Stomach smooth muscle (tissue), 2 donors: ENCODE measurements around the gene CDCP1.
"Not testable (repeated sequence)": the region's sequence is repeated elsewhere in the genome, so short reads cannot be mapped to it uniquely, and the experiment has no call there.

ENCODE experiments used
- H3K27ac ChIP-seq: one replicate; pipeline ENCODE4 v1.7.0; 2013; ENCODE audit warnings: mild to moderate bottlenecking, low read length, inconsistent platforms
- H3K27me3 ChIP-seq, 2 donors: one replicate each; pipeline ENCODE4 v1.7.0; 2013; ENCODE audit warnings: low read length in 2 of 2; ENCODE audit not compliant: insufficient read depth in 2 of 2, control insufficient read depth in 1 of 2
- H3K36me3 ChIP-seq, 2 donors: one replicate each; pipeline ENCODE4 v1.7.0; 2013; ENCODE audit warnings: low read length in 2 of 2; ENCODE audit not compliant: control insufficient read depth in 2 of 2, insufficient read depth in 2 of 2
- H3K4me1 ChIP-seq: one replicate; pipeline ENCODE4 v1.7.0; 2013; ENCODE audit warnings: low read length; ENCODE audit not compliant: control insufficient read depth, insufficient read depth
- H3K4me3 ChIP-seq, 2 donors: one replicate each; pipeline ENCODE4 v1.7.0; 2013; ENCODE audit warnings: low read length in 2 of 2
- H3K9ac ChIP-seq, 2 donors: one replicate each; pipeline ENCODE4 v1.7.0; 2013; ENCODE audit warnings: low read length in 2 of 2, mild to moderate bottlenecking in 1 of 2
- H3K9me3 ChIP-seq, 2 donors: one replicate each; pipeline ENCODE4 v1.7.0; 2013; ENCODE audit warnings: low read length in 2 of 2; ENCODE audit not compliant: control insufficient read depth in 2 of 2
- donor health status: healthy.
- donor health status: Pancreatic carcinoma.

CDCP1 gene

GRCh38 chr3:45081506-45082141 lies 64.6 kb downstream of the CDCP1 start:
- Histone ChIP-seq H3K36me3 (no peaks in the 10 kb centered on the region), H3K4me1 (peaks cover 19% of the 10 kb centered on the region), H3K27me3 (no peaks in the 10 kb centered on the region), H3K27ac (no peak overlapping the region), H3K9me3 (no peaks in the 10 kb centered on the region), H3K9ac (no peak overlapping the region), H3K4me3 (no peak overlapping the region)

- Histone ChIP-seq H3K4me3 (no peak overlapping the region), H3K9me3 (no peaks in the 10 kb centered on the region), H3K9ac (no peak overlapping the region), H3K36me3 (no peaks in the 10 kb centered on the region), H3K4me1 (peaks cover 18% of the 10 kb centered on the region), H3K27ac (no peak overlapping the region), H3K27me3 (no peaks in the 10 kb centered on the region)
These were observed 65.4 kb downstream of the CDCP1 start for GRCh38 chr3:45080824-45081223.

- H3K9me3 ChIP-seq, result no peaks in the 10 kb centered on the region
- H3K4me1 ChIP-seq, result peaks cover 11% of the 10 kb centered on the region
- H3K9ac ChIP-seq, result no peak overlapping the region
- H3K27ac ChIP-seq, result no peak overlapping the region
- H3K36me3 ChIP-seq, result no peaks in the 10 kb centered on the region
- no peaks in the 10 kb centered on the region for H3K27me3 ChIP-seq
- no peak overlapping the region for H3K4me3 ChIP-seq
These were observed 66.5 kb downstream of the CDCP1 start for GRCh38 chr3:45079715-45080114.

- Histone ChIP-seq H3K27ac (no peak overlapping the region), H3K4me3 (no peak overlapping the region), H3K27me3 (no peaks in the 10 kb centered on the region), H3K9ac (no peak overlapping the region), H3K36me3 (no peaks in the 10 kb centered on the region), H3K4me1 (peaks cover 8% of the 10 kb centered on the region), H3K9me3 (no peaks in the 10 kb centered on the region)
These were observed 67.2 kb downstream of the CDCP1 start for GRCh38 chr3:45078910-45079522.

GRCh38 chr3:45078256-45078655 lies 67.9 kb downstream of the CDCP1 start:
- not testable (repeated sequence) for H3K27ac ChIP-seq, H3K4me1 ChIP-seq, H3K27me3 ChIP-seq, H3K4me3 ChIP-seq, H3K9ac ChIP-seq, H3K9me3 ChIP-seq, H3K36me3 ChIP-seq

- Histone ChIP-seq H3K27me3 (no peaks in the 10 kb centered on the region), H3K36me3 (no peaks in the 10 kb centered on the region), H3K27ac (no peak overlapping the region), H3K4me1 (peaks cover 2% of the 10 kb centered on the region), H3K4me3 (no peak overlapping the region), H3K9me3 (peaks cover 0 to 2% of the 10 kb centered on the region in 2 donors), H3K9ac (no peak overlapping the region)
These were observed 70.2 kb downstream of the CDCP1 start for GRCh38 chr3:45075821-45076625.

GRCh38 chr3:45071075-45071474 lies 75.1 kb downstream of the CDCP1 start:
- Histone ChIP-seq H3K9ac (no peak overlapping the region), H3K36me3 (no peaks in the 10 kb centered on the region), H3K27me3 (no peaks in the 10 kb centered on the region), H3K27ac (no peak overlapping the region), H3K4me1 (no peaks in the 10 kb centered on the region), H3K4me3 (no peak overlapping the region), H3K9me3 (peaks cover 0 to 2% of the 10 kb centered on the region in 2 donors)

GRCh38 chr3:45067941-45068340 lies 78.2 kb downstream of the CDCP1 start:
- no peaks in the 10 kb centered on the region for H3K27me3 ChIP-seq
- H3K9ac ChIP-seq, result no peak overlapping the region
- H3K4me1 ChIP-seq, result peaks cover 2% of the 10 kb centered on the region
- H3K9me3 ChIP-seq, result no peaks in the 10 kb centered on the region
- H3K36me3 ChIP-seq, result no peaks in the 10 kb centered on the region
- H3K27ac ChIP-seq, result no peak overlapping the region
- H3K4me3 ChIP-seq, result no peak overlapping the region

GRCh38 chr3:45067486-45067885 lies 78.7 kb downstream of the CDCP1 start:
- no peaks in the 10 kb centered on the region for H3K36me3 ChIP-seq
- H3K4me1 ChIP-seq, result peaks cover 2% of the 10 kb centered on the region
- no peak overlapping the region for H3K9ac ChIP-seq
- H3K27me3 ChIP-seq, result no peaks in the 10 kb centered on the region
- no peaks in the 10 kb centered on the region for H3K9me3 ChIP-seq
- no peak overlapping the region for H3K4me3 ChIP-seq
- no peak overlapping the region for H3K27ac ChIP-seq

- H3K9ac ChIP-seq, result no peak overlapping the region
- H3K4me1 ChIP-seq, result peaks cover 2% of the 10 kb centered on the region
- H3K27me3 ChIP-seq, result no peaks in the 10 kb centered on the region
- no peaks in the 10 kb centered on the region for H3K9me3 ChIP-seq
- H3K36me3 ChIP-seq, result no peaks in the 10 kb centered on the region
- H3K4me3 ChIP-seq, result no peak overlapping the region
- no peak overlapping the region for H3K27ac ChIP-seq
These were observed 79.9 kb downstream of the CDCP1 start for GRCh38 chr3:45066109-45066801.
